Neural cell (in vitro differentiated cells): Measurements from ENCODE around the gene SLC37A3. TPM values are rescaled to one million over a fixed set of nuclear protein-coding genes. Genes with fewer than 3 reads are reported as not detected.
"Not testable (repeated sequence)": the region's sequence is repeated elsewhere in the genome, so short reads cannot be mapped to it uniquely, and the experiment has no call there.

Experiments
- H2AFZ ChIP-seq: fragments of 200-600, 300-800 bp; sonication (generic), shearing (Covaris generic); 2 replicates; pipeline ENCODE4 v1.6.0; 2014; ENCODE audit warnings: low read depth, mild to moderate bottlenecking, antibody characterized with exemption, low read length, moderate library complexity
- H3F3A ChIP-seq: fragments of 200-600 bp; shearing (Covaris generic); 2 replicates; pipeline ENCODE4 v1.6.1; 2016; ENCODE audit warnings: mild to moderate bottlenecking, moderate library complexity, mixed read lengths, antibody characterized with exemption, low read length; ENCODE audit not compliant: insufficient read depth, poor library complexity, severe bottlenecking
- H3K27ac ChIP-seq: fragments of 200-600, 300-800 bp; sonication (generic), shearing (Covaris generic); 2 replicates; pipeline ENCODE4 v1.5.1; 2014; ENCODE audit warnings: mild to moderate bottlenecking, low read length, moderate library complexity
- H3K27me3 ChIP-seq: fragments of 300-800, 200-600 bp; sonication (generic), shearing (Covaris generic); 2 replicates; pipeline ENCODE4 v1.6.0; 2014; ENCODE audit warnings: mild to moderate bottlenecking, low read depth, low read length, moderate library complexity; ENCODE audit not compliant: insufficient read depth
- H3K36me3 ChIP-seq: fragments of 300-800, 200-600 bp; sonication (generic), shearing (Covaris generic); 2 replicates; pipeline ENCODE4 v1.5.1; 2014; ENCODE audit warnings: mild to moderate bottlenecking, antibody characterized with exemption, low read length, moderate library complexity; ENCODE audit not compliant: insufficient read depth
- H3K4me2 ChIP-seq: fragments of 300-800, 200-600 bp; sonication (generic), shearing (Covaris generic); 2 replicates; pipeline ENCODE4 v1.6.0; 2014; ENCODE audit warnings: mild to moderate bottlenecking, low read length
- H3K4me3 ChIP-seq: fragments of 300-800, 200-600 bp; sonication (generic), shearing (Covaris generic); 2 replicates; pipeline ENCODE4 v1.5.1; 2014; ENCODE audit warnings: mild to moderate bottlenecking, low read length, moderate library complexity
- H3K79me2 ChIP-seq: fragments of 200-600 bp; shearing (Covaris generic); replicated peaks from 2 replicates; pipeline ENCODE4 v1.6.0; 2014; ENCODE audit warnings: mild to moderate bottlenecking, low read length, moderate library complexity; ENCODE audit not compliant: insufficient read depth
- H3K9ac ChIP-seq: fragments of 300-800, 200-600 bp; sonication (generic), shearing (Covaris generic); 2 replicates; pipeline ENCODE4 v1.6.1; 2016; ENCODE audit warnings: mild to moderate bottlenecking, low read length, mixed read lengths
- H3K9me2 ChIP-seq: fragments of 200-600 bp; shearing (Covaris generic); 2 replicates; pipeline ENCODE4 v1.6.1; 2016; ENCODE audit warnings: mild to moderate bottlenecking, low read length, mixed read lengths; ENCODE audit not compliant: insufficient read depth
- H3K9me3 ChIP-seq: fragments of 200-600, 300-800 bp; sonication (generic), shearing (Covaris generic); 2 replicates; pipeline ENCODE4 v1.6.1; 2016; ENCODE audit warnings: mild to moderate bottlenecking, mixed run types, low read length, moderate library complexity, mixed read lengths
- H4K20me1 ChIP-seq: fragments of 200-600 bp; shearing (Covaris generic); 2 replicates; pipeline ENCODE4 v1.6.1; 2016; ENCODE audit warnings: mild to moderate bottlenecking, mixed run types; ENCODE audit not compliant: insufficient read depth
- EP300 ChIP-seq: fragments of 450-650 bp; conservative IDR thresholded peaks from 2 replicates; pipeline ENCODE4 v1.6.1; 2014; ENCODE audit warnings: antibody characterized with exemption, mild to moderate bottlenecking, moderate library complexity; ENCODE audit not compliant: poor library complexity, severe bottlenecking
- EZH2 ChIP-seq: fragments of 200-600, 300-800 bp; shearing (Covaris generic), sonication (generic); IDR thresholded peaks from 2 replicates; pipeline ENCODE4 v1.6.1; 2014; ENCODE audit warnings: antibody characterized with exemption, low read length, borderline replicate concordance, mild to moderate bottlenecking; ENCODE audit not compliant: insufficient read depth, poor library complexity, severe bottlenecking
- MXI1 ChIP-seq: fragments of 450-650 bp; conservative IDR thresholded peaks from 2 replicates; pipeline ENCODE4 v1.6.1; 2014; ENCODE audit warnings: antibody characterized with exemption, mild to moderate bottlenecking; ENCODE audit not compliant: poor library complexity, severe bottlenecking
- POLR2AphosphoS5 ChIP-seq: IDR thresholded peaks from 2 replicates; pipeline ENCODE4 v1.6.1; 2012
- RAD21 ChIP-seq: fragments of 450-650 bp; conservative IDR thresholded peaks from 2 replicates; pipeline ENCODE4 v1.6.1; 2014; ENCODE audit warnings: antibody characterized with exemption, mild to moderate bottlenecking, moderate library complexity
- SMC3 ChIP-seq: fragments of 450-650 bp; conservative IDR thresholded peaks from 2 replicates; pipeline ENCODE4 v1.6.1; 2014; ENCODE audit warnings: antibody characterized with exemption, mild to moderate bottlenecking, moderate library complexity; ENCODE audit not compliant: poor library complexity
- TAF1 ChIP-seq: IDR thresholded peaks from 2 replicates; pipeline ENCODE4 v1.6.1; 2012; ENCODE audit warnings: low read depth
- polyA plus RNA-seq: library from polyadenylated mRNA; depleted of rRNA; stranded (reverse); fragments of >200 nt; gene quantifications from 2 replicates; pipeline ENCODE4 v1.2.3, GENCODE V29; 2014
- TF ChIP-seq, protein P1 (sequence below): IDR thresholded peaks from 2 replicates; pipeline ENCODE4 v1.6.1; 2012; ENCODE audit warnings: borderline replicate concordance
- TF ChIP-seq, protein P2 (sequence below): fragments of 450-650 bp; IDR thresholded peaks from 2 replicates; pipeline ENCODE4 v1.5.1; 2014; ENCODE audit warnings: antibody characterized with exemption, mild to moderate bottlenecking, moderate library complexity; ENCODE audit not compliant: poor library complexity, severe bottlenecking

SLC37A3 gene
- polyA plus RNA-seq, 1 donor from 2014 or later: 176 TPM

DNA sequence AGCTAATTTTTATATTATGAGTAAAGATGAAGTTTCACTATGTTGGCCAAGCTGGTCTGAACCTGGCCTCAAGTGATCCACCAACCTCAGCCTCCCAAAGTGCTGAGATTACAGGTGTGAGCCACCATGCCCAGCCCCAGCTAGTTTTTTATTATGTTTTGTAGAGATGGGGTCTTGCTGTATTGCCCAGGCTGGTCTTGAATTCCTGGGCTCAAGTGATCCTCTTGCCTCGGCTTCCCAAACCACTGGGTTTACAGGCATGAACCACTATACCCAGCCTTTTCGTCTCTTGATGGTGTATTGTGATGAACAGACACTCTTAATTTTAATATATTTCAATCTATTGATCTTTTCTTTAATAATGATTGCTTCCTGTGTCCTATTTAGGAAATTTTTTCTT lies 23.2 kb upstream of the SLC37A3 start:
- Histone ChIP-seq H3K36me3 (no peaks in the 10 kb centered on the region), H2AFZ (no peak overlapping the region)
- no peak for TF ChIP-seq MXI1
- TF ChIP-seq, protein P1, sequence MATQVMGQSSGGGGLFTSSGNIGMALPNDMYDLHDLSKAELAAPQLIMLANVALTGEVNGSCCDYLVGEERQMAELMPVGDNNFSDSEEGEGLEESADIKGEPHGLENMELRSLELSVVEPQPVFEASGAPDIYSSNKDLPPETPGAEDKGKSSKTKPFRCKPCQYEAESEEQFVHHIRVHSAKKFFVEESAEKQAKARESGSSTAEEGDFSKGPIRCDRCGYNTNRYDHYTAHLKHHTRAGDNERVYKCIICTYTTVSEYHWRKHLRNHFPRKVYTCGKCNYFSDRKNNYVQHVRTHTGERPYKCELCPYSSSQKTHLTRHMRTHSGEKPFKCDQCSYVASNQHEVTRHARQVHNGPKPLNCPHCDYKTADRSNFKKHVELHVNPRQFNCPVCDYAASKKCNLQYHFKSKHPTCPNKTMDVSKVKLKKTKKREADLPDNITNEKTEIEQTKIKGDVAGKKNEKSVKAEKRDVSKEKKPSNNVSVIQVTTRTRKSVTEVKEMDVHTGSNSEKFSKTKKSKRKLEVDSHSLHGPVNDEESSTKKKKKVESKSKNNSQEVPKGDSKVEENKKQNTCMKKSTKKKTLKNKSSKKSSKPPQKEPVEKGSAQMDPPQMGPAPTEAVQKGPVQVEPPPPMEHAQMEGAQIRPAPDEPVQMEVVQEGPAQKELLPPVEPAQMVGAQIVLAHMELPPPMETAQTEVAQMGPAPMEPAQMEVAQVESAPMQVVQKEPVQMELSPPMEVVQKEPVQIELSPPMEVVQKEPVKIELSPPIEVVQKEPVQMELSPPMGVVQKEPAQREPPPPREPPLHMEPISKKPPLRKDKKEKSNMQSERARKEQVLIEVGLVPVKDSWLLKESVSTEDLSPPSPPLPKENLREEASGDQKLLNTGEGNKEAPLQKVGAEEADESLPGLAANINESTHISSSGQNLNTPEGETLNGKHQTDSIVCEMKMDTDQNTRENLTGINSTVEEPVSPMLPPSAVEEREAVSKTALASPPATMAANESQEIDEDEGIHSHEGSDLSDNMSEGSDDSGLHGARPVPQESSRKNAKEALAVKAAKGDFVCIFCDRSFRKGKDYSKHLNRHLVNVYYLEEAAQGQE: no peak

DNA sequence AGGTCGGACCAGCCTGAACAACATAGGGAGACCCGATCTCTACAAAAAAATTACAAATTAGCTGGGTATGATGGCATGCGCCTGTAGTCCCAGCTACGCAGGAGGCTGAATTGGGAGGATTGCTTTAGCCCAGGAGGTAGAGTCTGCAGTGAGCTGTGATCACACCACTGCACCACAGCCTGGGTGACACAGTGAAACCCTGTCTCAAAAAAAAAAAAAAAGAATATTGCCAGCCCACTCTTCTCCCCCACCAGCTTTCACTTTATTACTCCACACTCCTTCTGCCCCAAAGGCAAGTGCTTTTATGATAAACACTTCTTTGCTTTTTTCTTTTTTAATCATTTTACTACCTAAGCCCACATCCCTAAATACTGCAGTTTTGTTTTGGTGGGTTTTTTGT lies 20.3 kb upstream of the SLC37A3 start:
- Histone ChIP-seq H3F3A (no peaks in the 10 kb centered on the region), H3K9ac (no peak overlapping the region), H3K27ac (no peak overlapping the region), H2AFZ (no peak overlapping the region), H3K9me2 (no peaks in the 10 kb centered on the region), H3K36me3 (no peaks in the 10 kb centered on the region), H4K20me1 (no peaks in the 10 kb centered on the region), H3K27me3 (no peaks in the 10 kb centered on the region), H3K4me3 (no peak overlapping the region), H3K9me3 (no peaks in the 10 kb centered on the region), H3K4me2 (no peak overlapping the region), H3K79me2 (no peaks in the 10 kb centered on the region)
- no peak for TF ChIP-seq EZH2
- TF ChIP-seq TAF1: no peak
- TF ChIP-seq MXI1: no peak
- TF ChIP-seq RAD21: no peak
- no peak for TF ChIP-seq POLR2AphosphoS5
- TF ChIP-seq SMC3: no peak
- TF ChIP-seq, protein P2, sequence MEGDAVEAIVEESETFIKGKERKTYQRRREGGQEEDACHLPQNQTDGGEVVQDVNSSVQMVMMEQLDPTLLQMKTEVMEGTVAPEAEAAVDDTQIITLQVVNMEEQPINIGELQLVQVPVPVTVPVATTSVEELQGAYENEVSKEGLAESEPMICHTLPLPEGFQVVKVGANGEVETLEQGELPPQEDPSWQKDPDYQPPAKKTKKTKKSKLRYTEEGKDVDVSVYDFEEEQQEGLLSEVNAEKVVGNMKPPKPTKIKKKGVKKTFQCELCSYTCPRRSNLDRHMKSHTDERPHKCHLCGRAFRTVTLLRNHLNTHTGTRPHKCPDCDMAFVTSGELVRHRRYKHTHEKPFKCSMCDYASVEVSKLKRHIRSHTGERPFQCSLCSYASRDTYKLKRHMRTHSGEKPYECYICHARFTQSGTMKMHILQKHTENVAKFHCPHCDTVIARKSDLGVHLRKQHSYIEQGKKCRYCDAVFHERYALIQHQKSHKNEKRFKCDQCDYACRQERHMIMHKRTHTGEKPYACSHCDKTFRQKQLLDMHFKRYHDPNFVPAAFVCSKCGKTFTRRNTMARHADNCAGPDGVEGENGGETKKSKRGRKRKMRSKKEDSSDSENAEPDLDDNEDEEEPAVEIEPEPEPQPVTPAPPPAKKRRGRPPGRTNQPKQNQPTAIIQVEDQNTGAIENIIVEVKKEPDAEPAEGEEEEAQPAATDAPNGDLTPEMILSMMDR: no peak
- TF ChIP-seq EP300: no peak
- TF ChIP-seq, protein P1: no peak

More for the DNA sequence above, 23.2 kb upstream of the SLC37A3 start:
- H3K27me3 ChIP-seq: no peaks in the 10 kb centered on the region
- H3F3A ChIP-seq: no peaks in the 10 kb centered on the region
- H3K79me2 ChIP-seq: no peaks in the 10 kb centered on the region
- H3K27ac ChIP-seq: no peak overlapping the region
- no peaks in the 10 kb centered on the region for H4K20me1 ChIP-seq
- H3K9ac ChIP-seq: no peak overlapping the region
- H3K9me3 ChIP-seq: no peaks in the 10 kb centered on the region
- no peaks in the 10 kb centered on the region for H3K9me2 ChIP-seq
- no peak overlapping the region for H3K4me3 ChIP-seq
- no peak overlapping the region for H3K4me2 ChIP-seq

DNA sequence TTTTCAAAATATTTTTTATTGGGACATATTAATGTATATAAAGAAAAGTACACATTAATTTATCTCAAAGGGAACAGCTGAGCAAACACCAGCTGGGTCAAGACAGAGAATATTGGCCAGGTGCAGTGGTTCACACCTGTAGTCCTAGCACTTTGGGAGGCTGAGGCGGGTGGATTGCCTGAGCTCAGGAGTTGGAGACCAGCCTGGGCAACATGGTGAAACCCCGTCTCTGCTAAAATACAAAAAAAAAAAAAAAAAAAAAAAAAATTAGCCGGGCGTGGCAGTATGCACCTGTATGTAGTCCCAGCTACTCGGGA lies 19.8 kb upstream of the SLC37A3 start:
- H3K36me3 ChIP-seq, H3K9ac ChIP-seq, H3K9me3 ChIP-seq, H3K79me2 ChIP-seq, H3F3A ChIP-seq, H3K27me3 ChIP-seq, H4K20me1 ChIP-seq, H3K9me2 ChIP-seq, H3K4me3 ChIP-seq, H2AFZ ChIP-seq, H3K4me2 ChIP-seq, H3K27ac ChIP-seq: not testable (repeated sequence)
